WI38 (cell line): ENCODE data around the gene SLC7A14.

Source experiments
- H3K4me3 ChIP-seq: 2 replicates; pipeline ENCODE4 v1.5.1; 2011; ENCODE audit warnings: low read depth, mild to moderate bottlenecking, control low read depth, low read length
- CTCF ChIP-seq: IDR thresholded peaks from 2 replicates; pipeline ENCODE4 v1.5.1; 2012; ENCODE audit warnings: low read depth, mild to moderate bottlenecking, control low read depth, low read length

Gene SLC7A14

GRCh38 chr3:170534227-170534626 lies 51.6 kb downstream of the SLC7A14 start:
- H3K4me3 ChIP-seq, result no peak overlapping the region
- TF ChIP-seq CTCF, result no peak

GRCh38 chr3:170532573-170532972 lies 53.3 kb downstream of the SLC7A14 start:
- H3K4me3 ChIP-seq, result no peak overlapping the region
- TF ChIP-seq CTCF, result no peak

GRCh38 chr3:170531657-170532335 lies 54.1 kb downstream of the SLC7A14 start:
- no peak for TF ChIP-seq CTCF
- H3K4me3 ChIP-seq, result no peak overlapping the region

GRCh38 chr3:170531054-170531453 lies 54.8 kb downstream of the SLC7A14 start:
- no peak for TF ChIP-seq CTCF
- no peak overlapping the region for H3K4me3 ChIP-seq

- TF ChIP-seq CTCF, result no peak
- no peak overlapping the region for H3K4me3 ChIP-seq
Measured at GRCh38 chr3:170529912-170530311, 56.0 kb downstream of the SLC7A14 start.

- no peak for TF ChIP-seq CTCF
Measured at GRCh38 chr3:170529346-170529745, 56.5 kb downstream of the SLC7A14 start.

GRCh38 chr3:170528726-170529125 lies 57.1 kb downstream of the SLC7A14 start:
- no peak overlapping the region for H3K4me3 ChIP-seq
- TF ChIP-seq CTCF, result no peak

More at GRCh38 chr3:170529346-170529745, 56.5 kb downstream of the SLC7A14 start:
- H3K4me3 ChIP-seq, result no peak overlapping the region
